GM12865 (cell line): Measurements from ENCODE around the gene PDE10A.
"Not testable (repeated sequence)": the region's sequence is repeated elsewhere in the genome, so short reads cannot be mapped to it uniquely, and the experiment has no call there.

Source experiments
- DNase-seq: peaks from one replicate; pipeline ENCODE4 v3.0.0; 2010; ENCODE audit warnings: low read depth
- H3K4me3 ChIP-seq: 2 replicates; pipeline ENCODE4 v1.5.1; 2011; ENCODE audit warnings: mild to moderate bottlenecking, low read depth, low read length, control low read depth
- CTCF ChIP-seq: IDR thresholded peaks from 2 replicates; pipeline ENCODE4 v1.5.1; 2011; ENCODE audit warnings: low read length, control low read depth, low read depth, inconsistent platforms; ENCODE audit not compliant: insufficient read depth; ENCODE audit errors: missing control alignments

The PDE10A gene

DNA sequence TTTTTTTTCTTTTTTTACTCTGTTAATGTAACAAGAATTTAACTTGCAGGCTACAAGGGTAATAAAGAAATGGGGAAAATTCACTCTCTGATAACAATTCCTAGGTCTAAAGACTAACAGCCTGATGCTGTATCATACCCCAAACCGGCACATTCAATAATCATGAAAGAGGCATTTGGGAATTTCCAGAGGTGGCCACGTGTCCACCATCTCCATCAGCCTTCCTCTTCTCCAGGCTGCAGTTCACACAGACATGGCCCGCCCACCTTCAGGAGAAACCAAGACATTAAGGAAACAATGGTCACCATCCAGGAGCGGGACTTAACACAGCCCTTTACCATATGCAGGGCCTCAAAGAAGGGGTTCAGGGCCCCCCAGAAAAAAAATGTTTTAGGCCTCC is 44.8 kb downstream of the PDE10A start:
- H3K4me3 ChIP-seq: no peak overlapping the region
- no peak for DNase-seq
- TF ChIP-seq CTCF: no peak

DNA sequence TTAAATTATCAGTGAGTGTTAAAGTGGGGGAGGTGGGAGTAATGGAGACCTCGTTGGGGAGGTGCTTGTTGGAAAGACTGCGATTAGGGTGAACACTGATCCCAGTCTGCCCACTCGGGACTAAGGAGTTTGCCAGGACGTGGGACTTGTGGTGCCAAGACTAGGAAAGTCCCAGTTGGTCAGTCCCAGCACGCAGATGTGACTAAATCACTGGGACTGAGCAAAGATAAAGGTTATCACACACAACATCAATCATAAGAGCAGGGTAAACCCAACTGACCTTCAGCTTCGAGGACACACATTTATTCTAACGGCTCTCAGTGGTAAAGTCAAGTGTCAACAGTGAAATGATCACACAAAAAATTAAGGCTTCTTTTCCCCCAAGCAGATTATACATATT is 45.5 kb downstream of the PDE10A start:
- no peak for TF ChIP-seq CTCF
- H3K4me3 ChIP-seq: no peak overlapping the region
- DNase-seq: no peak

GRCh38 chr6:165616116-165616515 is 46.9 kb downstream of the PDE10A start:
- TF ChIP-seq CTCF: no peak
- DNase-seq: no peak
- no peak overlapping the region for H3K4me3 ChIP-seq

- no peak overlapping the region for H3K4me3 ChIP-seq
- no peak for TF ChIP-seq CTCF
- peak; percentile 12 for DNase-seq
These were observed 47.4 kb downstream of the PDE10A start for GRCh38 chr6:165615636-165616035.

GRCh38 chr6:165611294-165611693 is 51.7 kb downstream of the PDE10A start:
- H3K4me3 ChIP-seq: no peak overlapping the region
- no peak for DNase-seq
- no peak for TF ChIP-seq CTCF

DNA sequence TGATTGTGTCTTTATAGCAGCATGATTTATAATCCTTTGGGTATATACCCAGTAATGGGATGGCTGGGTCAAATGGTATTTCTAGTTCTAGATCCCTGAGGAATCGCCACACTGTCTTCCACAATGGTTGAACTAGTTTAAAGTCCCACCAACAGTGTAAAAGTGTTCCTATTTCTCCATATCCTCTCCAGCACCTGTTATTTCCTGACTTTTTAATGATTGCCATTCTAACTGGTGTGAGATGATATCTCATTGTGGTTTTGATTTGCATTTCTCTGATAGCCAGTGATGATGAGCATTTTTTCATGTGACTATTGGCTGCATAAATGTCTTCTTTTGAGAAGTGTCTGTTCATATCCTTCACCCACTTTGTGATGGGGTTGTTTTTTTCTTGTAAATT is 54.5 kb downstream of the PDE10A start:
- DNase-seq, H3K4me3 ChIP-seq: not testable (repeated sequence)

- no peak for DNase-seq
- no peak for TF ChIP-seq CTCF
- H3K4me3 ChIP-seq: no peak overlapping the region
These were observed 56.4 kb downstream of the PDE10A start for GRCh38 chr6:165606740-165607008.
